ENCODE results near the gene BMAL1. TPM values are rescaled to one million over a fixed set of nuclear protein-coding genes. Genes with fewer than 3 reads are reported as not detected.

BMAL1 gene
- total RNA-seq, 3 donors from 2014 or later (not counting 1 experiment from before 2014, with no cell fraction given), result 142 to 162 (median 145) TPM

GRCh38 chr11:13405220-13405619 lies 127.6 kb downstream of the BMAL1 start:
- no peak for DNase-seq
- Mint-ChIP-seq H3K4me3 (no peak overlapping the region), H3K4me1 (no peaks in the 10 kb centered on the region), H3K9me3 (no peaks in the 10 kb centered on the region), H3K27ac (no peak overlapping the region), H3K27me3 (ENCODE audit: low read depth in 2 of 2) (no peaks in the 10 kb centered on the region), H3K36me3 (peaks cover 6% of the 10 kb centered on the region)
- Histone ChIP-seq H3K4me3 (ENCODE audit: low read length) (no peak overlapping the region), H3K36me3 (ENCODE audit: control insufficient read depth, insufficient read depth, low read length) (peaks cover 43% of the 10 kb centered on the region), H3K27ac (ENCODE audit: low read length) (no peak overlapping the region), H3K9me3 (ENCODE audit: control insufficient read depth, insufficient read depth, low read length) (no peaks in the 10 kb centered on the region), H3K4me1 (ENCODE audit: control insufficient read depth, insufficient read depth, low read length) (no peaks in the 10 kb centered on the region), H3K27me3 (ENCODE audit: control insufficient read depth, insufficient read depth, low read length) (no peaks in the 10 kb centered on the region)
- WGBS (ENCODE audit: insufficient coverage), result 93% methylated on average over 2 of the region's 4 CpGs
- intact Hi-C loops (cut with micrococcal nuclease), result no loop called here
- ATAC-seq, result no peak
- TF ChIP-seq, protein P1, sequence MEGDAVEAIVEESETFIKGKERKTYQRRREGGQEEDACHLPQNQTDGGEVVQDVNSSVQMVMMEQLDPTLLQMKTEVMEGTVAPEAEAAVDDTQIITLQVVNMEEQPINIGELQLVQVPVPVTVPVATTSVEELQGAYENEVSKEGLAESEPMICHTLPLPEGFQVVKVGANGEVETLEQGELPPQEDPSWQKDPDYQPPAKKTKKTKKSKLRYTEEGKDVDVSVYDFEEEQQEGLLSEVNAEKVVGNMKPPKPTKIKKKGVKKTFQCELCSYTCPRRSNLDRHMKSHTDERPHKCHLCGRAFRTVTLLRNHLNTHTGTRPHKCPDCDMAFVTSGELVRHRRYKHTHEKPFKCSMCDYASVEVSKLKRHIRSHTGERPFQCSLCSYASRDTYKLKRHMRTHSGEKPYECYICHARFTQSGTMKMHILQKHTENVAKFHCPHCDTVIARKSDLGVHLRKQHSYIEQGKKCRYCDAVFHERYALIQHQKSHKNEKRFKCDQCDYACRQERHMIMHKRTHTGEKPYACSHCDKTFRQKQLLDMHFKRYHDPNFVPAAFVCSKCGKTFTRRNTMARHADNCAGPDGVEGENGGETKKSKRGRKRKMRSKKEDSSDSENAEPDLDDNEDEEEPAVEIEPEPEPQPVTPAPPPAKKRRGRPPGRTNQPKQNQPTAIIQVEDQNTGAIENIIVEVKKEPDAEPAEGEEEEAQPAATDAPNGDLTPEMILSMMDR (IDR thresholded peaks at IDR 0.05), result no peak

DNA sequence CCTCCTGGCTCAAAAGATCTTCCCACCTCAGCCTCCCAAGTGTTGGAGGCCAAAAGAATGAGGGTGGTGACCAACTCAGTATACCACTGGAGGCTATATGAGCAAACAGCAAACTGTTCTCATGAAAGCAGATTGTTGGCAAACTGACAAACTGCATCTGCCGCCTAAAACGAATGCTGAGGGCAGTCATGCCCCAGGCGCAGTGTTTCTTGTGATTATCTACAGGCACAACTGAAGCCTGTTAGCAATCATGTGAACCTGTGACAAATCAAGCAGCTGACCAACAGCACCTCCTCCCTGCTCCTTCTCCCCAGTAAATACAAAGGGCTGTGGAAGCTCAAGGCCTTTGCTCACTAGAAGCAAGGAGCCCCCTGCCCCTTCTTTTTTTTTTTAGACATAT lies 137.6 kb downstream of the BMAL1 start:
- intact Hi-C loops (cut with micrococcal nuclease), result no loop called here
- Histone ChIP-seq H3K27ac (ENCODE audit: low read length) (no peak overlapping the region), H3K36me3 (ENCODE audit: control insufficient read depth, insufficient read depth, low read length) (peaks cover 62% of the 10 kb centered on the region), H3K4me3 (ENCODE audit: low read length) (no peak overlapping the region), H3K9me3 (ENCODE audit: control insufficient read depth, insufficient read depth, low read length) (no peaks in the 10 kb centered on the region), H3K4me1 (ENCODE audit: control insufficient read depth, insufficient read depth, low read length) (no peaks in the 10 kb centered on the region), H3K27me3 (ENCODE audit: control insufficient read depth, insufficient read depth, low read length) (no peaks in the 10 kb centered on the region)
- Mint-ChIP-seq H3K4me3 (no peak overlapping the region), H3K36me3 (peaks cover 7% of the 10 kb centered on the region), H3K27me3 (ENCODE audit: low read depth in 2 of 2) (no peaks in the 10 kb centered on the region), H3K9me3 (no peaks in the 10 kb centered on the region), H3K4me1 (peaks cover 0 to 4% of the 10 kb centered on the region in 2 donors), H3K27ac (no peak overlapping the region)
- 98% methylated on average over 3 of the region's 3 CpGs for WGBS (ENCODE audit: insufficient coverage)
- ATAC-seq, result no peak
- TF ChIP-seq, protein P1 (IDR thresholded peaks at IDR 0.05), result no peak
- no peak for DNase-seq

- Mint-ChIP-seq H3K9me3 (peaks cover 0 to 2% of the 10 kb centered on the region in 2 donors), H3K4me1 (peaks cover 26 to 42% of the 10 kb centered on the region in 2 donors), H3K27me3 (ENCODE audit: low read depth in 2 of 2) (no peaks in the 10 kb centered on the region), H3K36me3 (peaks cover 12% of the 10 kb centered on the region), H3K4me3 (no peak overlapping the region), H3K27ac (peak overlapping the region; percentile 14 to 28)
- ATAC-seq (no peak), DNase-seq (no peak)
- Histone ChIP-seq H3K4me3 (ENCODE audit: low read length) (no peak overlapping the region), H3K9me3 (ENCODE audit: control insufficient read depth, insufficient read depth, low read length) (no peaks in the 10 kb centered on the region), H3K27me3 (ENCODE audit: control insufficient read depth, insufficient read depth, low read length) (no peaks in the 10 kb centered on the region), H3K4me1 (ENCODE audit: control insufficient read depth, insufficient read depth, low read length) (no peaks in the 10 kb centered on the region), H3K36me3 (ENCODE audit: control insufficient read depth, insufficient read depth, low read length) (peaks cover 22% of the 10 kb centered on the region), H3K27ac (ENCODE audit: low read length) (no peak overlapping the region)
- intact Hi-C loops (cut with micrococcal nuclease), result no loop called here
- WGBS (ENCODE audit: insufficient coverage), result 94% methylated on average over 5 of the region's 6 CpGs
- TF ChIP-seq, protein P1 (IDR thresholded peaks at IDR 0.05), result no peak
Observed at GRCh38 chr11:13421561-13421960, 144.0 kb downstream of the BMAL1 start.

DNA sequence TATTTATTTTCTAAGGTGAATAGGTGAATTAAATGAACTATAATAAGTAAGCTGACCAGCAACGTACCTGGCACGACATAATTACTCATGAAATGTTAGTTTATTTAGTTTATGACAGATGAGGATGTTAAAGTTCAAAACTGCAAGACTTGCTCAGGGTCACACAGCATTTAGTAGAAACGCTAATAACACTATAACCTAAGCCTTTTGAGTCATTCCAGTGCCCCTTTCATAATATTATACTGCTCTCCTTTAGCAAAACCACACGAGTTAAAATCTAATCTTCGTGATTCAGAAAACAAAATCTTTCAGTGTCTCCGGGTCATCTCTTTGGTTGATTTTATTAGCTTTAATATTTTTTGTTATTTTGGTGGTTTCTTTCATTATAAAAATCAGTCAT lies 145.8 kb downstream of the BMAL1 start:
- DNase-seq (no peak), ATAC-seq (no peak)
- intact Hi-C loops (cut with micrococcal nuclease), result no loop called here
- Mint-ChIP-seq H3K4me3 (no peak overlapping the region), H3K27me3 (ENCODE audit: low read depth in 2 of 2) (no peaks in the 10 kb centered on the region), H3K36me3 (peaks cover 28% of the 10 kb centered on the region), H3K27ac (no peak overlapping the region), H3K4me1 (peaks cover 26 to 41% of the 10 kb centered on the region in 2 donors), H3K9me3 (peaks cover 2 to 7% of the 10 kb centered on the region in 2 donors)
- 98% methylated on average over 3 of the region's 6 CpGs for WGBS (ENCODE audit: insufficient coverage)
- Histone ChIP-seq H3K4me1 (ENCODE audit: control insufficient read depth, insufficient read depth, low read length) (no peaks in the 10 kb centered on the region), H3K9me3 (ENCODE audit: control insufficient read depth, insufficient read depth, low read length) (no peaks in the 10 kb centered on the region), H3K36me3 (ENCODE audit: control insufficient read depth, insufficient read depth, low read length) (peaks cover 8% of the 10 kb centered on the region), H3K27me3 (ENCODE audit: control insufficient read depth, insufficient read depth, low read length) (no peaks in the 10 kb centered on the region), H3K4me3 (ENCODE audit: low read length) (no peak overlapping the region), H3K27ac (ENCODE audit: low read length) (no peak overlapping the region)
- TF ChIP-seq, protein P1 (IDR thresholded peaks at IDR 0.05), result no peak

Measured in natural killer cell (primary cell).